ENCODE data around the gene AIPL1. TPM values are rescaled to one million over a fixed set of nuclear protein-coding genes. Genes with fewer than 3 reads are reported as not detected.
A peak's percentile ranks its signal among the peaks of the same experiment; 100 is the strongest.

The AIPL1 gene
- total RNA-seq, 4 donors from 2014 or later: not detected

- WGBS, 2 donors: 40 to 41% methylated on average over 12 to 13 of the region's 13 CpGs
- intact Hi-C loops (cut with DNase I; ENCODE audit: low total_unique reads): no loop called here
- no peak for DNase-seq (ENCODE audit: low spot score in 2 of 2)
- H3K4me3 ChIP-seq (ENCODE audit: low read depth, poor library complexity, severe bottlenecking): no peak overlapping the region
- no peak for TF ChIP-seq POLR2A (IDR thresholded peaks at IDR 0.05)
- no peak for TF ChIP-seq CTCF (IDR thresholded peaks at IDR 0.05)
These were observed 42.1 kb downstream of the AIPL1 start for GRCh38 chr17:6392609-6393350.

DNA sequence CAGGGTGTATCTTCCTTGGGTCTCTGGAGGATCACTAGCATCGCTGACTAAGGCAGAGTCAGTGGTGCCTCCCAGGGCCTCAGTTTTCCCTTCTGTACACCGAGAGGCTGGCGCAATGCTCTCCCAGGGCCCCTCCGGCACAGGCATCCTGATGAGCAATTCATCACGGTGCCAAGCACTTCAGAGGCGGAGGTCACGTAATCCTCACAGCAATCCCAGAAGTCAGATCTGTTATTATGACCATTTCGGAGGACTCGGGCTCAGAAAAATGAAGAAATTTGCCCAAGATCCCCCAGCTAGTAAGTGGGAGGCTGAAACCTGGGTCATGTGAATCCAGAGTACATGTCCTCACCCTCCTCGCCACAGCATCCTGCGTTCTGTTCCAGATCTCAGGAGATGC, 46.5 kb downstream of the AIPL1 start:
- peak in 1 of 2 donors; percentile 50 for DNase-seq (ENCODE audit: low spot score in 2 of 2)
- 78 to 79% methylated on average over 11 of the region's 11 CpGs for WGBS, 2 donors

DNA sequence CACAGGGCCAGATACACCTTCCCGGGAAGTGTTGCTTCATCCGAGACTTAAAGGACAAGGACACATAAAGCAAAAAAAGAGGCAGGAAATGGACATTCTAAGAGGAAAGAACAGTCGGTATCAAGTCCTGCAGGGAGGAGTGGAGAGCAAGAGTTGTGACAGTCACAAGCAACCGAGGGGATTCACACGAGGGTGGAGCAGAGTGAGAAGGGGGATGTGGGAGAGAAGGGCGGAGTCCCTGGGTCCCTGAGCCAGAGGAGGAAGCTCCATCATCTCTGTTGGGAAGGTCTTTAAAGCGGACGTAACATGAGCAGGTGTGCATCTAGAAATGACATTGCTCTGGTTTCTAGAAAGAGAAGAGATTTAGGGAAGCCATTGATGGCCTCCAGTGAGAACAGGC, 47.1 kb downstream of the AIPL1 start:
- intact Hi-C loops (cut with DNase I; ENCODE audit: low total_unique reads): no loop called here
- H3K4me3 ChIP-seq (ENCODE audit: low read depth, poor library complexity, severe bottlenecking): no peak overlapping the region
- TF ChIP-seq POLR2A (IDR thresholded peaks at IDR 0.05) (no peak), CTCF (IDR thresholded peaks at IDR 0.05) (no peak)
- peak in 1 of 2 donors; percentile 23 for DNase-seq (ENCODE audit: low spot score in 2 of 2)
- WGBS, 2 donors: 58 to 65% methylated on average over 8 of the region's 8 CpGs

More for the DNA sequence above, 46.5 kb downstream of the AIPL1 start:
- intact Hi-C loops (cut with DNase I; ENCODE audit: low total_unique reads): no loop called here
- H3K4me3 ChIP-seq (ENCODE audit: low read depth, poor library complexity, severe bottlenecking): no peak overlapping the region
- no peak for TF ChIP-seq CTCF (IDR thresholded peaks at IDR 0.05)
- no peak for TF ChIP-seq POLR2A (IDR thresholded peaks at IDR 0.05)

GRCh38 chr17:6387442-6387841, 47.5 kb downstream of the AIPL1 start:
- 86 to 94% methylated on average over 4 of the region's 4 CpGs for WGBS, 2 donors
- intact Hi-C loops (cut with DNase I; ENCODE audit: low total_unique reads): no loop called here
- DNase-seq (ENCODE audit: low spot score in 2 of 2): peak in 1 of 2 donors; percentile 52
- TF ChIP-seq CTCF (IDR thresholded peaks at IDR 0.05): no peak
- no peak overlapping the region for H3K4me3 ChIP-seq (ENCODE audit: low read depth, poor library complexity, severe bottlenecking)

- H3K4me3 ChIP-seq (ENCODE audit: low read depth, poor library complexity, severe bottlenecking): no peak overlapping the region
- WGBS, 2 donors: 79 to 86% methylated on average over 9 of the region's 9 CpGs
- DNase-seq (ENCODE audit: low spot score in 2 of 2): no peak
- TF ChIP-seq CTCF (IDR thresholded peaks at IDR 0.05): no peak
- TF ChIP-seq POLR2A (IDR thresholded peaks at IDR 0.05): no peak
- intact Hi-C loops (cut with DNase I; ENCODE audit: low total_unique reads): no loop called here
These were observed 48.8 kb downstream of the AIPL1 start for GRCh38 chr17:6386041-6386630.

All from lower leg skin (tissue), 4 donors.